HepG2 (cell line): ENCODE results near the gene THBD.

ENCODE experiments used
- CEBPB ChIP-seq: IDR thresholded peaks from 2 replicates; pipeline ENCODE4 v1.6.1; 2011; ENCODE audit warnings: low read depth, low read length, improper control_type of control experiment, borderline replicate concordance
- CSRNP1 ChIP-seq: sonication (generic); formaldehyde crosslinking; IDR thresholded peaks from 2 replicates; pipeline ENCODE4 v1.8.1; 2023; ENCODE audit warnings: mild to moderate bottlenecking, missing genetic modification reagents
- EP300 ChIP-seq, 3 experiments: sonication (generic) in 1 of 3; formaldehyde crosslinking in 1 of 3; IDR thresholded peaks; 2 replicates each; pipeline versions ENCODE4 v1.5.1 to v1.6.1; 2011 to 2020; ENCODE audit warnings: low read depth in 2 of 3, low read length in 2 of 3, borderline replicate concordance in 1 of 3, improper control_type of control experiment in 1 of 3, mild to moderate bottlenecking in 1 of 3, missing genetic modification reagents in 1 of 3, moderate library complexity in 1 of 3
- HDAC1 ChIP-seq: sonication (generic); formaldehyde crosslinking; IDR thresholded peaks from 2 replicates; pipeline ENCODE4 v1.5.1; 2020; ENCODE audit warnings: mild to moderate bottlenecking, missing genetic modification reagents
- KAT2B ChIP-seq: fragments of 150-350 bp; IDR thresholded peaks from 2 replicates; pipeline ENCODE4 v1.6.1; 2014; ENCODE audit warnings: low read depth, low read length, borderline replicate concordance
- REST ChIP-seq, 2 experiments: IDR thresholded peaks; 2 replicates each; pipeline ENCODE4 v1.6.1; 2011 to 2012; ENCODE audit warnings: low read length in 2 of 2, borderline replicate concordance in 1 of 2, low read depth in 1 of 2, mild to moderate bottlenecking in 1 of 2, moderate library complexity in 1 of 2
- ZBTB10 ChIP-seq: sonication (generic); formaldehyde crosslinking; IDR thresholded peaks from 2 replicates; pipeline ENCODE4 v1.4.0; 2020; ENCODE audit warnings: missing genetic modification reagents, borderline replicate concordance

- TF ChIP-seq HDAC1 (CRISPR knock-in tag), result no peak
- TF ChIP-seq CEBPB, result no peak
- no peak for TF ChIP-seq KAT2B
- no peak for TF ChIP-seq ZBTB10 (CRISPR knock-in tag)
- TF ChIP-seq CSRNP1 (CRISPR knock-in tag), result no peak
- TF ChIP-seq REST (IDR thresholded peaks at IDR 0.05; ENCODE audit: borderline replicate concordance in 1 of 2, low read depth in 1 of 2, low read length in 2 of 2), result no peak
- no peak for TF ChIP-seq EP300 (IDR thresholded peaks at IDR 0.05; ENCODE audit: low read depth in 2 of 2, low read length in 2 of 2)
- TF ChIP-seq EP300 (CRISPR knock-in tag; IDR thresholded peaks at IDR 0.05; ENCODE audit: borderline replicate concordance), result no peak
Measured at GRCh38 chr20:23096986-23097520, 47.6 kb upstream of the THBD start.
